HepG2 (cell line): Measurements from ENCODE around the gene NFE2L1.

Experiments used
- CBX5 ChIP-seq: sonication (generic); formaldehyde crosslinking; IDR thresholded peaks from 2 replicates; pipeline ENCODE4 v1.4.0; 2020; ENCODE audit warnings: missing genetic modification reagents, borderline replicate concordance
- FOXM1 ChIP-seq: sonication (generic); formaldehyde crosslinking; IDR thresholded peaks from 2 replicates; pipeline ENCODE4 v1.5.0; 2020; ENCODE audit warnings: missing genetic modification reagents
- MXI1 ChIP-seq: IDR thresholded peaks from 3 replicates; pipeline ENCODE4 v1.6.1; 2012; ENCODE audit warnings: low read depth, low read length, inconsistent platforms, borderline replicate concordance
- RFXANK ChIP-seq: IDR thresholded peaks from 2 replicates; pipeline ENCODE4 v1.6.1; 2016
- ZC3H13 ChIP-seq: sonication (generic); formaldehyde crosslinking; IDR thresholded peaks from 2 replicates; pipeline ENCODE4 v1.8.1; 2023; ENCODE audit warnings: mild to moderate bottlenecking, missing genetic modification reagents, moderate library complexity
- TF ChIP-seq, protein P1 (sequence below): sonication (generic); formaldehyde crosslinking; IDR thresholded peaks from 2 replicates; pipeline ENCODE4 v1.4.0; 2020; ENCODE audit warnings: mild to moderate bottlenecking, missing genetic modification reagents
- TF ChIP-seq, protein P2 (sequence below): IDR thresholded peaks from 2 replicates; pipeline ENCODE4 v1.6.1; 2016; ENCODE audit warnings: missing compliant biosample characterization, missing genetic modification reagents, borderline replicate concordance
- TF ChIP-seq, protein P3 (sequence below): IDR thresholded peaks from 2 replicates; pipeline ENCODE4 v1.6.1; 2016; ENCODE audit warnings: low read depth, borderline replicate concordance
- TF ChIP-seq, protein P4 (sequence below): sonication (generic); formaldehyde crosslinking; IDR thresholded peaks from 2 replicates; pipeline ENCODE4 v1.5.0; 2020; ENCODE audit warnings: mild to moderate bottlenecking, missing genetic modification reagents, moderate library complexity

DNA sequence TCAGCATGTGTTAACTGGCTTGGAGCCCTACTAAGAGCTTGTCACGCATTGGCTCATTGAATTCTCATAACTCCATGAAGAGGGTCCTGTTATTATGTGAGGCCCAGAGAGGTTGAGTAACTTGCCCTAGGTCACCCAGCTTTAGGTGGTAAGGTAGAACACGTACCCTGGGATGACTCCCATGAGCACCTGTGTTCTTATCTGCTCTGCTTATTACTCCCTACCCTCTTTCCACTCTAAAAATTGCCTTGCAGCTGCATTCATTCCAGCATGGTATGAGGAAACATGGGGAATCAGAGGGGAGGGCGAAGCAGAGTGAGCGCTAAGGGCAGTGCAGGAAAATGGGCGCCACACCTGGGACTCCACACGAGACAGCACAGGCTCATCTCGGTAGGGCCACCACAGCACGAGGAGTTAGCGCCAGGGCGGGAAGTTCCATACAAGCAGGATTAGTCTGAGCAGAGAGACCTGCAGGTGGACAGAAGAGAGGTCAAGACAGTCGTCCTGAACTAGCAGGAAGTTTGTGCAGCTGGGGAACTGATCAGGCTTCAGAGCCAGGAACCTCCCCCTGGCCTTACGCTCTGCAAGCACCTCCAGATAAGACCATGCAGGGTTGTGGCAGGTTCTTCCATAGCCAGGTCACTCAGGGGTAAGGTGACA is 20.7 kb upstream of the NFE2L1 start:
- no peak for TF ChIP-seq MXI1
- TF ChIP-seq, protein P1, sequence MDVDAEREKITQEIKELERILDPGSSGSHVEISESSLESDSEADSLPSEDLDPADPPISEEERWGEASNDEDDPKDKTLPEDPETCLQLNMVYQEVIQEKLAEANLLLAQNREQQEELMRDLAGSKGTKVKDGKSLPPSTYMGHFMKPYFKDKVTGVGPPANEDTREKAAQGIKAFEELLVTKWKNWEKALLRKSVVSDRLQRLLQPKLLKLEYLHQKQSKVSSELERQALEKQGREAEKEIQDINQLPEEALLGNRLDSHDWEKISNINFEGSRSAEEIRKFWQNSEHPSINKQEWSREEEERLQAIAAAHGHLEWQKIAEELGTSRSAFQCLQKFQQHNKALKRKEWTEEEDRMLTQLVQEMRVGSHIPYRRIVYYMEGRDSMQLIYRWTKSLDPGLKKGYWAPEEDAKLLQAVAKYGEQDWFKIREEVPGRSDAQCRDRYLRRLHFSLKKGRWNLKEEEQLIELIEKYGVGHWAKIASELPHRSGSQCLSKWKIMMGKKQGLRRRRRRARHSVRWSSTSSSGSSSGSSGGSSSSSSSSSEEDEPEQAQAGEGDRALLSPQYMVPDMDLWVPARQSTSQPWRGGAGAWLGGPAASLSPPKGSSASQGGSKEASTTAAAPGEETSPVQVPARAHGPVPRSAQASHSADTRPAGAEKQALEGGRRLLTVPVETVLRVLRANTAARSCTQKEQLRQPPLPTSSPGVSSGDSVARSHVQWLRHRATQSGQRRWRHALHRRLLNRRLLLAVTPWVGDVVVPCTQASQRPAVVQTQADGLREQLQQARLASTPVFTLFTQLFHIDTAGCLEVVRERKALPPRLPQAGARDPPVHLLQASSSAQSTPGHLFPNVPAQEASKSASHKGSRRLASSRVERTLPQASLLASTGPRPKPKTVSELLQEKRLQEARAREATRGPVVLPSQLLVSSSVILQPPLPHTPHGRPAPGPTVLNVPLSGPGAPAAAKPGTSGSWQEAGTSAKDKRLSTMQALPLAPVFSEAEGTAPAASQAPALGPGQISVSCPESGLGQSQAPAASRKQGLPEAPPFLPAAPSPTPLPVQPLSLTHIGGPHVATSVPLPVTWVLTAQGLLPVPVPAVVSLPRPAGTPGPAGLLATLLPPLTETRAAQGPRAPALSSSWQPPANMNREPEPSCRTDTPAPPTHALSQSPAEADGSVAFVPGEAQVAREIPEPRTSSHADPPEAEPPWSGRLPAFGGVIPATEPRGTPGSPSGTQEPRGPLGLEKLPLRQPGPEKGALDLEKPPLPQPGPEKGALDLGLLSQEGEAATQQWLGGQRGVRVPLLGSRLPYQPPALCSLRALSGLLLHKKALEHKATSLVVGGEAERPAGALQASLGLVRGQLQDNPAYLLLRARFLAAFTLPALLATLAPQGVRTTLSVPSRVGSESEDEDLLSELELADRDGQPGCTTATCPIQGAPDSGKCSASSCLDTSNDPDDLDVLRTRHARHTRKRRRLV (CRISPR knock-in tag), result no peak
- TF ChIP-seq RFXANK (CRISPR knock-in tag), result no peak
- TF ChIP-seq, protein P2, sequence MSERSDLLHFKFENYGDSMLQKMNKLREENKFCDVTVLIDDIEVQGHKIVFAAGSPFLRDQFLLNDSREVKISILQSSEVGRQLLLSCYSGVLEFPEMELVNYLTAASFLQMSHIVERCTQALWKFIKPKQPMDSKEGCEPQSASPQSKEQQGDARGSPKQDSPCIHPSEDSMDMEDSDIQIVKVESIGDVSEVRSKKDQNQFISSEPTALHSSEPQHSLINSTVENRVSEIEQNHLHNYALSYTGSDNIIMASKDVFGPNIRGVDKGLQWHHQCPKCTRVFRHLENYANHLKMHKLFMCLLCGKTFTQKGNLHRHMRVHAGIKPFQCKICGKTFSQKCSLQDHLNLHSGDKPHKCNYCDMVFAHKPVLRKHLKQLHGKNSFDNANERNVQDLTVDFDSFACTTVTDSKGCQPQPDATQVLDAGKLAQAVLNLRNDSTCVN, result no peak
- TF ChIP-seq, protein P3, sequence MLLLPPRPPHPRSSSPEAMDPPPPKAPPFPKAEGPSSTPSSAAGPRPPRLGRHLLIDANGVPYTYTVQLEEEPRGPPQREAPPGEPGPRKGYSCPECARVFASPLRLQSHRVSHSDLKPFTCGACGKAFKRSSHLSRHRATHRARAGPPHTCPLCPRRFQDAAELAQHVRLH (CRISPR knock-in tag), result no peak
- TF ChIP-seq FOXM1 (CRISPR knock-in tag), result no peak
- TF ChIP-seq ZC3H13 (CRISPR knock-in tag), result no peak
- TF ChIP-seq, protein P4, sequence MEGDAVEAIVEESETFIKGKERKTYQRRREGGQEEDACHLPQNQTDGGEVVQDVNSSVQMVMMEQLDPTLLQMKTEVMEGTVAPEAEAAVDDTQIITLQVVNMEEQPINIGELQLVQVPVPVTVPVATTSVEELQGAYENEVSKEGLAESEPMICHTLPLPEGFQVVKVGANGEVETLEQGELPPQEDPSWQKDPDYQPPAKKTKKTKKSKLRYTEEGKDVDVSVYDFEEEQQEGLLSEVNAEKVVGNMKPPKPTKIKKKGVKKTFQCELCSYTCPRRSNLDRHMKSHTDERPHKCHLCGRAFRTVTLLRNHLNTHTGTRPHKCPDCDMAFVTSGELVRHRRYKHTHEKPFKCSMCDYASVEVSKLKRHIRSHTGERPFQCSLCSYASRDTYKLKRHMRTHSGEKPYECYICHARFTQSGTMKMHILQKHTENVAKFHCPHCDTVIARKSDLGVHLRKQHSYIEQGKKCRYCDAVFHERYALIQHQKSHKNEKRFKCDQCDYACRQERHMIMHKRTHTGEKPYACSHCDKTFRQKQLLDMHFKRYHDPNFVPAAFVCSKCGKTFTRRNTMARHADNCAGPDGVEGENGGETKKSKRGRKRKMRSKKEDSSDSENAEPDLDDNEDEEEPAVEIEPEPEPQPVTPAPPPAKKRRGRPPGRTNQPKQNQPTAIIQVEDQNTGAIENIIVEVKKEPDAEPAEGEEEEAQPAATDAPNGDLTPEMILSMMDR (CRISPR knock-in tag), result no peak
- no peak for TF ChIP-seq CBX5 (CRISPR knock-in tag)
